Activated CD8-positive, alpha-beta T cell treated with anti-CD3 and anti-CD28 coated beads for 36 hours (primary cell): ENCODE data around the gene IFNA7. TPM values are rescaled to one million over a fixed set of nuclear protein-coding genes. Genes with fewer than 3 reads are reported as not detected.
"Not testable (repeated sequence)": the region's sequence is repeated elsewhere in the genome, so short reads cannot be mapped to it uniquely, and the experiment has no call there.

Experiments used
- ATAC-seq: fragments of 200-7000 bp; cut with Tn5 transposase; one replicate; pipeline ENCODE4 v1.10.0; 2021; ENCODE audit warnings: mild to moderate bottlenecking, moderate library complexity
- CTCF ChIA-PET: fragments of 350-600 bp; sonication (Branson Sonifier 250); formaldehyde crosslinking; loops from one replicate; lab custom pipeline; 2021; ENCODE audit warnings: antibody characterized with exemption; lab: Charles Lee
- POLR2A ChIA-PET: fragments of 350-600 bp; sonication (Branson Sonifier 250); formaldehyde crosslinking; loops from one replicate; lab custom pipeline; 2021; ENCODE audit warnings: antibody characterized with exemption; lab: Charles Lee
- DNase-seq: peaks from one replicate; pipeline ENCODE4 v3.0.0-alpha.2; 2020
- H3K27ac Mint-ChIP-seq: one replicate; pipeline ENCODE4 v1.8.0; 2021; ENCODE audit warnings: mild to moderate bottlenecking, mixed read lengths
- H3K27me3 Mint-ChIP-seq: one replicate; pipeline ENCODE4 v1.8.0; 2021; ENCODE audit warnings: mixed read lengths
- H3K36me3 Mint-ChIP-seq: one replicate; pipeline ENCODE4 v1.8.0; 2021; ENCODE audit warnings: low read depth, mixed read lengths
- H3K4me1 Mint-ChIP-seq: one replicate; pipeline ENCODE4 v1.8.0; 2021; ENCODE audit warnings: low read depth, mixed read lengths
- H3K4me3 Mint-ChIP-seq: one replicate; pipeline ENCODE4 v1.8.0; 2021; ENCODE audit warnings: mild to moderate bottlenecking, moderate library complexity, mixed read lengths
- H3K9me3 Mint-ChIP-seq: one replicate; pipeline ENCODE4 v1.8.0; 2021; ENCODE audit warnings: mixed read lengths
- intact Hi-C: fragments of 100-400 bp; cut with micrococcal nuclease; formaldehyde crosslinking; loops from one replicate; pipeline ENCODE4 v1.10.0; 2022
- total RNA-seq, 2 experiments: library from RNA; stranded (reverse); gene quantifications; one replicate each; pipeline ENCODE4 v1.2.3, GENCODE V29; 2021
- TF ChIP-seq, protein P1 (sequence below): fragments of 200-600 bp; IDR thresholded peaks from one replicate; pipeline ENCODE4 v1.8.0; 2022; ENCODE audit warnings: antibody characterized with exemption, mild to moderate bottlenecking

Gene IFNA7
- total RNA-seq, 2 experiments from 2014 or later, result not detected

DNA sequence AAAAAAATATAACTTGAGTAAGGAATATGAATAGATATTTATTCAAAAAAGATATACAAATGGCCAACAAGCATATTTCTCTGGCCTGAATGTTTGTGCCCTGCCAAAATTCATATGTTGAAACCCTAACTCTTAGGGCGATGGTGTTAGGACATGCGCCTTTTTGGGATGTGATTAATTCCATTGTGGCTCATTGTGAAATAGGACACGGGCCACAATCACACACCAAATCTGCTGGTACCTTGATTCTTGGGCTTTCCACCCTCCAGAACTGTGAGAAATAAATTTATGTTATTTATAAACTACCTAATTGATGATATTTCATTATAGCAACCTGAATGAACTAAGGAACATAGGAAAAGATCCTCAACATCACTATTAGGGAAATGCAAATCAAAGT is 29.8 kb downstream of the IFNA7 start:
- no peaks in the 10 kb centered on the region for H3K9me3 Mint-ChIP-seq
- H3K4me3 Mint-ChIP-seq, result no peak overlapping the region
- TF ChIP-seq, protein P1, sequence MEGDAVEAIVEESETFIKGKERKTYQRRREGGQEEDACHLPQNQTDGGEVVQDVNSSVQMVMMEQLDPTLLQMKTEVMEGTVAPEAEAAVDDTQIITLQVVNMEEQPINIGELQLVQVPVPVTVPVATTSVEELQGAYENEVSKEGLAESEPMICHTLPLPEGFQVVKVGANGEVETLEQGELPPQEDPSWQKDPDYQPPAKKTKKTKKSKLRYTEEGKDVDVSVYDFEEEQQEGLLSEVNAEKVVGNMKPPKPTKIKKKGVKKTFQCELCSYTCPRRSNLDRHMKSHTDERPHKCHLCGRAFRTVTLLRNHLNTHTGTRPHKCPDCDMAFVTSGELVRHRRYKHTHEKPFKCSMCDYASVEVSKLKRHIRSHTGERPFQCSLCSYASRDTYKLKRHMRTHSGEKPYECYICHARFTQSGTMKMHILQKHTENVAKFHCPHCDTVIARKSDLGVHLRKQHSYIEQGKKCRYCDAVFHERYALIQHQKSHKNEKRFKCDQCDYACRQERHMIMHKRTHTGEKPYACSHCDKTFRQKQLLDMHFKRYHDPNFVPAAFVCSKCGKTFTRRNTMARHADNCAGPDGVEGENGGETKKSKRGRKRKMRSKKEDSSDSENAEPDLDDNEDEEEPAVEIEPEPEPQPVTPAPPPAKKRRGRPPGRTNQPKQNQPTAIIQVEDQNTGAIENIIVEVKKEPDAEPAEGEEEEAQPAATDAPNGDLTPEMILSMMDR, result no peak
- H3K4me1 Mint-ChIP-seq, result no peaks in the 10 kb centered on the region
- no peak overlapping the region for H3K27ac Mint-ChIP-seq
- intact Hi-C loops, result no loop called here
- no peak for DNase-seq
- ATAC-seq, result no peak
- peaks cover under 1% of the 10 kb centered on the region for H3K27me3 Mint-ChIP-seq
- ChIA-PET POLR2A (no interaction called here), CTCF (no interaction called here)
- no peaks in the 10 kb centered on the region for H3K36me3 Mint-ChIP-seq

DNA sequence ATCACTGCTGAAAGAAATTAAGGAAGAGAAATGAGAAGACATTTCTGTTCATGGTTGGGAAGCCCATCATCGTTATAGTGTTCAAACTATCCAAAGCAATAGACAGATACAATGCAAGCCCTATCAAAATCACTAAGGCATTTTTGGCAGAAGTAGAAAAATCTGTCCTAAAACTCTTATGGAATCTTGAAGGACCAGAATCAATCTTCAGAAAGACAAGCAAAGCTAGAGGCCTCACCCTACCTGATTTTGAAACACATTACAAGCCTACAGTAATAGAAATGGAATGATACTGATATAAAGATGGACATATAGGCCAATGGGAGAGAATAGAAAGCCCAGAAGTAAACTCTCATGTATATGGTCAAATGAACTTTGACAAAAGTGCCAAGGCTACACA is 30.7 kb downstream of the IFNA7 start:
- ChIA-PET POLR2A (no interaction called here), CTCF (no interaction called here)
- Mint-ChIP-seq H3K4me3 (no peak overlapping the region), H3K27ac (no peak overlapping the region), H3K27me3 (no peaks in the 10 kb centered on the region), H3K4me1 (no peaks in the 10 kb centered on the region), H3K9me3 (no peaks in the 10 kb centered on the region), H3K36me3 (no peaks in the 10 kb centered on the region)
- intact Hi-C loops, result no loop called here
- DNase-seq (no peak), ATAC-seq (no peak)
- TF ChIP-seq, protein P1, result no peak

DNA sequence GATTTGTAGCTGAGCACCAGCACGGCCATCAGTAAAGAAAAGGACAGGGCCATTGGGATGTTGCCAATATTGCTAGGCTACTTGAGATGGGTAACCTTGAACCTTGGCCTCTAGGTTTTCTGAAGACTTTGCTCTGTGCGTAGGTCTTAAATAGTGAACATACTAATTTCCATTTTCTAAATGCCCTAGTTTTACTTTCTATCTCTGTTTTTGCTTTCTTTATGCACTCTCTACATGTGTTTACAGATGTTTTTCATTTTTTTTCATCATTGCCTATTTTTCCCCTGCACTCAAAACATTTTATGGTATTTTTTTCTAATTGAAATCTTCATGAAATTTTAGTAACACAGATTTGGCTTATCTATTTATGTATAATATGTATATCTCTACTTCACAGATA is 35.4 kb downstream of the IFNA7 start, which contains the start of gene IFNA21:
Gene IFNA21, minus strand, starts transcription at position 101 of the 400 bp plus-strand sequence. Its CDS starts 48 bp downstream, at position 53.
- H3K36me3 Mint-ChIP-seq, H3K4me3 Mint-ChIP-seq, H3K27ac Mint-ChIP-seq, intact Hi-C loops, DNase-seq, POLR2A ChIA-PET, ATAC-seq, H3K27me3 Mint-ChIP-seq, H3K9me3 Mint-ChIP-seq: not testable (repeated sequence)
- CTCF ChIA-PET, result interaction anchor here (1.1 to 2.0 kb wide), 2 partner anchors 16 to 29 kb away, joined by 4 to 6 read pairs; no protein-coding TSS in a partner anchor
- peaks cover 10% of the 10 kb centered on the region for H3K4me1 Mint-ChIP-seq

DNA sequence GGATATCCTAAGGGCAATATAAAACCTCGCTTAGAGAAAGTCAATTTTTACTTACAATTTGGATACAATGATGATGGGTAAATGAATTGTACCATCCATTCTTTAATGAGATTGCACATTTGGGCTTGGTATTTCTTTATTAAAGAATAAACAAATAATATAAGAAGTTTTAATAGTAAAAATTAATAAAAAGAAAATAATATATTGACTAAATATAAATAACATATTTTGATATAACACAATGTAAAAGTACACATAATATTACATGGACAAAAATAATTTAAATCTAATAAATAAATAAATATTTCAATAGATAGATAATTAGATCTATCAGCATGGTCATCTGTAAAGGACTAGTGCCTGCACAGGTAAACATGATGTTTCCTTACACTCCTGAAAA is 36.5 kb downstream of the IFNA7 start:
- H3K9me3 Mint-ChIP-seq, result no peaks in the 10 kb centered on the region
- TF ChIP-seq, protein P1, result no peak
- H3K27me3 Mint-ChIP-seq, result no peaks in the 10 kb centered on the region
- intact Hi-C loops, result no loop called here
- ChIA-PET POLR2A (no interaction called here), CTCF (no interaction called here)
- H3K27ac Mint-ChIP-seq, result no peak overlapping the region
- no peaks in the 10 kb centered on the region for H3K36me3 Mint-ChIP-seq
- H3K4me3 Mint-ChIP-seq, result no peak overlapping the region
- no peak for DNase-seq
- peaks cover 18% of the 10 kb centered on the region for H3K4me1 Mint-ChIP-seq
- ATAC-seq, result no peak

DNA sequence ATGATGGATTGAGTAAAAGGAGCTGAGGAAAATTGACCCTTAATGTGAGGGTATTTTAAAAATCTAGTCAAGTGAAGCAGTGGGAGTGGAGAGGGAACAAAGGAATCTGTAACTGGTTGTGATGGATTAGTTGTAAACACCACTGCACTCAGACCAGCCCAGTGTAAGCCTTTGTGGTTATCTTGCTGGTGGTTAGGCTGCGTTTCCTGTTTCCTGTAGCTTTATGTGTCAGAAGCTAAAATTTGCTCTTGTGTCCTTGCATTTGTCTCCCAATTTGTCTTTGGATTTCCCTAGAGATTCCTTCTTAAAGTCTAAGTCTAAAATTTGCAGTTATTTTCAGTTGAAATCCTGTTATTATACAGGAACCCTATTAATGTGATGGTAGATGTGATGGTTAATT is 41.8 kb downstream of the IFNA7 start:
- intact Hi-C loops, result no loop called here

More for the DNA sequence above, 41.8 kb downstream of the IFNA7 start:
- ChIA-PET POLR2A (no interaction called here), CTCF (interaction anchor here (0.9 to 2.1 kb wide), 5 partner anchors 9 to 49 kb away, joined by 3 to 10 read pairs (median 3); no protein-coding TSS in a partner anchor)
- H3K4me1 Mint-ChIP-seq, result peaks cover 28% of the 10 kb centered on the region
- TF ChIP-seq, protein P1, result no peak
- DNase-seq (peak; percentile 66), ATAC-seq (peak; percentile 61)
- H3K4me3 Mint-ChIP-seq, result no peak overlapping the region
- no peaks in the 10 kb centered on the region for H3K27me3 Mint-ChIP-seq
- H3K27ac Mint-ChIP-seq, result no peak overlapping the region
- H3K36me3 Mint-ChIP-seq, result no peaks in the 10 kb centered on the region
- H3K9me3 Mint-ChIP-seq, result no peaks in the 10 kb centered on the region
